Stimulated activated CD4-positive, alpha-beta T cell treated with anti-CD3 and anti-CD28 coated beads, Interleukin-2, amount 100 ng/mL, for 48 hours (primary cell): ENCODE data around the gene SLC25A42.
"Not testable (repeated sequence)": the region's sequence is repeated elsewhere in the genome, so short reads cannot be mapped to it uniquely, and the experiment has no call there.

Source experiments
- DNase-seq, 2 donors: peaks; one replicate each; pipeline ENCODE4 v3.0.0-alpha.2; 2020

The SLC25A42 gene

GRCh38 chr19:19107654-19108053, 43.9 kb downstream of the SLC25A42 start:
- no peak for DNase-seq

GRCh38 chr19:19109601-19110000, 45.8 kb downstream of the SLC25A42 start:
- DNase-seq = no peak

- DNase-seq = no peak
Observed at GRCh38 chr19:19110410-19111135, 46.8 kb downstream of the SLC25A42 start.

GRCh38 chr19:19111136-19111835, 47.5 kb downstream of the SLC25A42 start:
- DNase-seq = no peak

- no peak for DNase-seq
Observed at GRCh38 chr19:19111967-19112580, 48.3 kb downstream of the SLC25A42 start.

GRCh38 chr19:19113040-19113626, 49.3 kb downstream of the SLC25A42 start:
- no peak for DNase-seq

- peak; percentile 58 to 64 for DNase-seq
Observed at GRCh38 chr19:19115954-19116353, 52.2 kb downstream of the SLC25A42 start.

GRCh38 chr19:19119325-19120237, 55.8 kb downstream of the SLC25A42 start:
- no peak for DNase-seq

- DNase-seq = no peak
Observed at GRCh38 chr19:19120308-19121231, 56.8 kb downstream of the SLC25A42 start.

GRCh38 chr19:19121371-19121770, 57.6 kb downstream of the SLC25A42 start:
- DNase-seq = no peak

- DNase-seq = no peak
Observed at GRCh38 chr19:19122902-19123301, 59.1 kb downstream of the SLC25A42 start.

GRCh38 chr19:19123386-19123785, 59.6 kb downstream of the SLC25A42 start:
- no peak for DNase-seq

- no peak for DNase-seq
Observed at GRCh38 chr19:19126102-19126501, 62.3 kb downstream of the SLC25A42 start.

GRCh38 chr19:19131989-19132388, 68.2 kb downstream of the SLC25A42 start:
- DNase-seq = no peak

- no peak for DNase-seq
Observed at GRCh38 chr19:19132912-19133311, 69.1 kb downstream of the SLC25A42 start.

- no peak for DNase-seq
Observed at GRCh38 chr19:19133985-19134384, 70.2 kb downstream of the SLC25A42 start.

GRCh38 chr19:19134687-19135158, 70.9 kb downstream of the SLC25A42 start:
- peak in 1 of 2 donors; percentile 52 for DNase-seq

- not testable (repeated sequence) for DNase-seq
Observed at GRCh38 chr19:19135713-19136112, 71.9 kb downstream of the SLC25A42 start.

GRCh38 chr19:19137556-19138108, 73.8 kb downstream of the SLC25A42 start:
- DNase-seq = no peak

GRCh38 chr19:19138109-19138981, 74.6 kb downstream of the SLC25A42 start, which contains the start of gene TMEM161A:
TMEM161A (minus strand) TSS chr19:19138478; CDS start chr19:19138428, 50 bp downstream.
- DNase-seq = peak; percentile 94 to 95
